Measurements from ENCODE around the gene MTA3.
A peak's percentile ranks its signal among the peaks of the same experiment; 100 is the strongest.

The MTA3 gene

DNA sequence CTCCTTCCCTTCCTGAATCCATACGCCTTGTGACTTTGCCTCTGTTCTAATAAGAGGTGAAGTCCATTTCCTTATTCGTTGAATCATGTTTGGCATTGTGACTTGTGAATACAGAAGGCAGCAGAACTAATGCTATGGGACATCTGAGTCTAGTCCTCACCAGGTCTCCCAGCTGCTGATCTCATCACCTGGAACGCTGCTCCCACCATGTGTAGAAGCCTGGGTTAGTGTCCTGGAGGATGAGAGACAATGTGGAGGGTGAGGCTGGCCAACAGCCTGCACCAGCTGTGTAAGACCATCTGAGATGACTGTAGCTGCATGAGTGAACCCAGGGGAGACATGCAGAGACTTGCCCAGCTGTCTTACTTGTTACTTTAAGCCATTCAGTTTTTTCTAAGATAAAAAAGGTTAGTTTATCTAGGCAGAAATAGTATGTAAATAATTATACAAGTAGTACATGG lies 227.4 kb downstream of the MTA3 start:
- Mint-ChIP-seq H3K9me3 (peaks cover 15% of the 10 kb centered on the region), H3K27ac (peak overlapping the region; percentile 12), H3K4me3 (no peak overlapping the region), H3K36me3 (ENCODE audit: low read depth) (peaks cover 29% of the 10 kb centered on the region), H3K4me1 (peaks cover 35% of the 10 kb centered on the region), H3K27me3 (ENCODE audit: low read depth, poor library complexity) (peaks cover 27% of the 10 kb centered on the region)
- TF ChIP-seq, protein P1, sequence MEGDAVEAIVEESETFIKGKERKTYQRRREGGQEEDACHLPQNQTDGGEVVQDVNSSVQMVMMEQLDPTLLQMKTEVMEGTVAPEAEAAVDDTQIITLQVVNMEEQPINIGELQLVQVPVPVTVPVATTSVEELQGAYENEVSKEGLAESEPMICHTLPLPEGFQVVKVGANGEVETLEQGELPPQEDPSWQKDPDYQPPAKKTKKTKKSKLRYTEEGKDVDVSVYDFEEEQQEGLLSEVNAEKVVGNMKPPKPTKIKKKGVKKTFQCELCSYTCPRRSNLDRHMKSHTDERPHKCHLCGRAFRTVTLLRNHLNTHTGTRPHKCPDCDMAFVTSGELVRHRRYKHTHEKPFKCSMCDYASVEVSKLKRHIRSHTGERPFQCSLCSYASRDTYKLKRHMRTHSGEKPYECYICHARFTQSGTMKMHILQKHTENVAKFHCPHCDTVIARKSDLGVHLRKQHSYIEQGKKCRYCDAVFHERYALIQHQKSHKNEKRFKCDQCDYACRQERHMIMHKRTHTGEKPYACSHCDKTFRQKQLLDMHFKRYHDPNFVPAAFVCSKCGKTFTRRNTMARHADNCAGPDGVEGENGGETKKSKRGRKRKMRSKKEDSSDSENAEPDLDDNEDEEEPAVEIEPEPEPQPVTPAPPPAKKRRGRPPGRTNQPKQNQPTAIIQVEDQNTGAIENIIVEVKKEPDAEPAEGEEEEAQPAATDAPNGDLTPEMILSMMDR (IDR thresholded peaks at IDR 0.05), result no peak
- DNase-seq, result no peak

DNA sequence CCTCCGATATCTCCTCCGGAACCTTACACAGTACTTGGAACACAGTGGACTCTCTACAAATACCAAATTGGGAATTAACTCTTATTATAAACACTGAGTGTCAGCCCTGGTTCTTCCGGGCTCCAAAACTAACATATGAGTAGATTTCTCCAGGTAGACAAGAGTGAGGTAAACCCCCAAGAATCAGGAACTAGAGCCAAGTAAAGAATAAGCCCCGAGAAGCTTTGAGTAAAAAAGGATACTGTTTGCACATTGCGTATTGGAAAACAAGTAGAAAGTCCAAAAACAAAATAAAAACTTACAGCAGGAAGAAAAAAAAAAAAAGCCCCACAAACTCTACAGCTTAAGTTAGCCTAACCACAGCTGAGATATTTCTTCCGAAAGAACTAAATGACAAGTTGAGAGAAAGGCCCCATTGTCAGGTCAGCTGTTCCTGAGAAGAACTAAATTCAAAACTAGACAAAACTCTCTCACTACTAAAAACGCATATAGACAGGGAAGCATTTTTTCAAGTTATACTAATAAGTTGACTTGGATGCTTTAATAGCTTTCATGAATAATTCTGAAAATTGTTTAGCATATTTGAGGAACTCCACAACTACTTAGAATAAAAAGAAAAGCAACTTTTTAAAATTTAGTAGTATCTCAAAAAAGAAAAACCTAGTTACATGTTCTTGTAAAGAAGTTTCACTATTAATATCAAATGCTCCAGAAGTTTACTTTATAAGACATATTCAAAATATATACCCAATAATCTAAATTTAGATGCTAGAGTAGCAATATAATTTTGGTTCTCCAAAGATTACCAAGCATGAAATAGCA lies 228.2 kb downstream of the MTA3 start:
- peaks cover 22% of the 10 kb centered on the region for H3K27me3 Mint-ChIP-seq (ENCODE audit: low read depth, poor library complexity)
- TF ChIP-seq, protein P1 (IDR thresholded peaks at IDR 0.05), result no peak
- H3K36me3 Mint-ChIP-seq (ENCODE audit: low read depth), result peaks cover 27% of the 10 kb centered on the region
- peaks cover 18% of the 10 kb centered on the region for H3K9me3 Mint-ChIP-seq
- H3K27ac Mint-ChIP-seq, result no peak overlapping the region
- no peak for DNase-seq
- H3K4me3 Mint-ChIP-seq, result no peak overlapping the region
- H3K4me1 Mint-ChIP-seq, result peaks cover 27% of the 10 kb centered on the region

DNA sequence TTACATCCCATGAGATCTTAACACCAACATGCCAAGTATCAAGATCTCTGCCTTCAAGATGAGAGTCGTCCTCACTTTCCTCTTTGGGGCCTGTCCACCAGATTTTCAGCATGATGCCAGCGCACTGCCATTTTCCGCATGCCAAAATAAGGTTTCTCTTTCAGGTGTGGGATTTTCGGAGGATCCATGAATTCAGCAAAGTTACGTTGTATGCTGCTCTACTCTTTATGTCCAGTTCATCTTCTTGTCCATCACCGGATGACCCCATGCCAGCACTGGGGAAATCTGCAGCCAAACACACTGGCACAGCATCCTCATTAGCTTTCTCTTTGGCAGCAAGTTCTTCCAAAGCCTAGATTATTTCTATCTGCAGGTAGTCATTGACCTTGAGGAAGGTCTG lies 228.8 kb downstream of the MTA3 start:
- Mint-ChIP-seq H3K4me3 (no peak overlapping the region), H3K27me3 (ENCODE audit: low read depth, poor library complexity) (peaks cover 16% of the 10 kb centered on the region), H3K27ac (no peak overlapping the region), H3K36me3 (ENCODE audit: low read depth) (peaks cover 29% of the 10 kb centered on the region), H3K4me1 (peaks cover 20% of the 10 kb centered on the region), H3K9me3 (peaks cover 21% of the 10 kb centered on the region)
- TF ChIP-seq, protein P1 (IDR thresholded peaks at IDR 0.05), result no peak
- no peak for DNase-seq

DNA sequence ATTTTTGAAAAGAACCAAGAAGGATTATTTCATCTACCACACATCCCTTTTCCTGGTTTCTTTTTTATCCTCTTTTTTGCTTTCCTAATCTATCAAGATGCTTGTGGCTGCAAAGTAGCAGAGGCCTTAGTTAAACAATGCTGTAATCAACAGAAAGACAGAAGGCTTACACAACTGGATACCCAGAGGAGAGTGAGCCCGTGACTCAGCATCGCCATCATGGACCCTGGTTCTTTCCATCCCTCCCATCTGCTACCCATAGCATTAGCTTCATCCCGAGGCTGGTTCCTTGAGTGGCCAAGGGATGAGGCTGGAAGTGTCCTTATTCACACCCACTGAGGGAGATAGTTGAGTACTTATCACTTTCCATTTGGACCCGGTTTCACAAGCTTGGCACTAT lies 231.4 kb downstream of the MTA3 start:
- TF ChIP-seq, protein P1 (IDR thresholded peaks at IDR 0.05), result no peak
- no peak for DNase-seq
- Mint-ChIP-seq H3K27me3 (ENCODE audit: low read depth, poor library complexity) (peaks cover 4% of the 10 kb centered on the region), H3K4me3 (no peak overlapping the region), H3K9me3 (peaks cover 24% of the 10 kb centered on the region), H3K36me3 (ENCODE audit: low read depth) (peaks cover 30% of the 10 kb centered on the region), H3K4me1 (peaks cover 2% of the 10 kb centered on the region), H3K27ac (no peak overlapping the region)

DNA sequence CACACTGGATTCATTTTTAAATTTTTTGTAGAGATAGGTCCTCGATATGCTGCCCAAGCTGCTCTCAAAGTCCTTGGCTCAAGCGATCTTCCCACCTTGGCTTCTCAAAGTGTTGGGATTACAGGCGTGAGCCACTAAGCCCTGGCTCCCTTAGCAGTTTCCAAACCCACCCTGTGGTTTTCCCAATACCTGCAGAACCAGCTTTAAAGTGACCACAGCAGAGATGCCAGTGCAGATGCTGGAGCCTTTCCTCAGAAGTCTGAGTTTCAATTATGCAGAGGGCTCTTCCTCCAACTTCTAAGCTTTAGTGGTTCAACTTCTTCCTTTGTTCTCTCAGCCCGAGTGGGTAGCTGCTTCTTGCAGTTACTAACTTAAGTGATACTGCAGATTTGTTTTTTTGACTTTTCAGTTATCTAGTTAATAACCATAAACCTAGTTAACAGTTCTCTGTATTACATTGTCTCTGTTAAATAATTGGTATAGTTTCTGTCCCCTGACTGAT lies 232.1 kb downstream of the MTA3 start:
- no peak overlapping the region for H3K4me3 Mint-ChIP-seq
- H3K36me3 Mint-ChIP-seq (ENCODE audit: low read depth), result peaks cover 28% of the 10 kb centered on the region
- peaks cover 4% of the 10 kb centered on the region for H3K27me3 Mint-ChIP-seq (ENCODE audit: low read depth, poor library complexity)
- H3K27ac Mint-ChIP-seq, result no peak overlapping the region
- TF ChIP-seq, protein P1 (IDR thresholded peaks at IDR 0.05), result no peak
- H3K9me3 Mint-ChIP-seq, result peaks cover 24% of the 10 kb centered on the region
- no peak for DNase-seq
- H3K4me1 Mint-ChIP-seq, result no peaks in the 10 kb centered on the region

All from nephron progenitor cell (in vitro differentiated cells).